SK-N-SH (cell line): ENCODE measurements around the gene KRT33B. TPM values are rescaled to one million over a fixed set of nuclear protein-coding genes. Genes with fewer than 3 reads are reported as not detected.

Experiments
- CTCF ChIA-PET: fragments of 300-600, 350-600 bp; formaldehyde crosslinking; extraction: SDS; loops from one replicate; lab custom pipeline; 2021; lab: Yijun Ruan, JAX
- POLR2A ChIA-PET: fragments of 350-600 bp; sonication (Branson Sonifier 250); formaldehyde crosslinking; extraction: SDS; loops from one replicate; lab custom pipeline; 2020; ENCODE audit warnings: antibody characterized with exemption, inconsistent platforms; lab: Yijun Ruan, JAX
- DNase-seq: peaks from one replicate; pipeline ENCODE4 v3.0.0; 2012
- H2AFZ ChIP-seq: fragments of 200-600 bp; sonication (generic); 2 replicates; pipeline ENCODE4 v1.8.1; 2016; ENCODE audit warnings: antibody characterized with exemption, mild to moderate bottlenecking, low read depth
- H3F3A ChIP-seq: fragments of 200-600 bp; sonication (generic); replicated peaks from 2 replicates; pipeline ENCODE3; 2016; ENCODE audit warnings: antibody characterized with exemption, mild to moderate bottlenecking; ENCODE audit not compliant: insufficient read depth
- H3K27ac ChIP-seq, 2 experiments: fragments of 200-500 bp in 1 of 2; fragments of 200-600 bp in 1 of 2; sonication (Bioruptor generic) in 1 of 2; sonication (generic), shearing (Covaris generic) in 1 of 2; 2 replicates each; pipeline versions ENCODE4 v1.5.1 to v1.6.1; 2014 to 2016; ENCODE audit warnings: low read depth in 2 of 2, inconsistent platforms in 1 of 2, low read length in 1 of 2, mild to moderate bottlenecking in 1 of 2, mixed read lengths in 1 of 2
- H3K27me3 ChIP-seq: fragments of 200-600 bp; sonication (generic), shearing (Covaris generic); 2 replicates; pipeline ENCODE4 v1.6.1; 2016; ENCODE audit warnings: mixed run types; ENCODE audit not compliant: insufficient read depth
- H3K36me3 ChIP-seq, 2 experiments: fragments of 200-500 bp in 1 of 2; fragments of 200-600 bp in 1 of 2; sonication (Bioruptor generic) in 1 of 2; sonication (generic) in 1 of 2; replicated peaks in 1 of 2; 2 replicates each; pipeline versions ENCODE3 to v1.5.1; 2014 to 2016; ENCODE audit warnings: low read length in 1 of 2, mild to moderate bottlenecking in 1 of 2; ENCODE audit not compliant: insufficient read depth in 2 of 2, control insufficient read depth in 1 of 2
- H3K4me1 ChIP-seq, 2 experiments: fragments of 200-500 bp in 1 of 2; fragments of 200-600 bp in 1 of 2; sonication (Bioruptor generic) in 1 of 2; sonication (generic), shearing (Covaris generic) in 1 of 2; 2 replicates each; pipeline versions ENCODE4 v1.5.1 to v1.6.1; 2014 to 2016; ENCODE audit warnings: low read depth in 1 of 2, low read length in 1 of 2, mixed run types in 1 of 2; ENCODE audit not compliant: insufficient read depth in 2 of 2, control insufficient read depth in 1 of 2
- H3K4me2 ChIP-seq: fragments of 200-600 bp; sonication (generic), shearing (Covaris generic); 2 replicates; pipeline ENCODE4 v1.6.1; 2017; ENCODE audit warnings: mixed run types
- H3K4me3 ChIP-seq, 2 experiments: fragments of 200-500 bp in 1 of 2; fragments of 200-600 bp in 1 of 2; sonication (Bioruptor generic) in 1 of 2; sonication (generic), shearing (Covaris generic) in 1 of 2; 2 replicates each; pipeline versions ENCODE4 v1.5.1 to v1.8.1; 2014 to 2016; ENCODE audit warnings: low read depth in 2 of 2, inconsistent platforms in 1 of 2, low read length in 1 of 2, mild to moderate bottlenecking in 1 of 2, mixed read lengths in 1 of 2, moderate library complexity in 1 of 2
- H3K79me2 ChIP-seq: fragments of 200-600 bp; sonication (generic); 2 replicates; pipeline ENCODE4 v1.8.1; 2017; ENCODE audit warnings: mild to moderate bottlenecking; ENCODE audit not compliant: insufficient read depth
- H3K9ac ChIP-seq: fragments of 200-600 bp; sonication (generic); 2 replicates; pipeline ENCODE4 v1.6.1; 2017; ENCODE audit warnings: mixed run types
- H3K9me2 ChIP-seq: fragments of 200-600 bp; sonication (generic); 2 replicates; pipeline ENCODE4 v1.6.1; 2017; ENCODE audit warnings: mixed run types
- H3K9me3 ChIP-seq: fragments of 200-600 bp; sonication (generic); 2 replicates; pipeline ENCODE4 v1.6.1; 2017; ENCODE audit warnings: mixed run types, mild to moderate bottlenecking, moderate library complexity
- H4K20me1 ChIP-seq: fragments of 200-600 bp; sonication (generic); 2 replicates; pipeline ENCODE4 v1.6.1; 2017; ENCODE audit warnings: mild to moderate bottlenecking, mixed run types; ENCODE audit not compliant: insufficient read depth
- EP300 ChIP-seq, 2 experiments: IDR thresholded peaks; 2 replicates each; pipeline versions ENCODE4 v1.4.0 to v1.6.1; 2012; ENCODE audit warnings: borderline replicate concordance in 1 of 2, low read depth in 1 of 2, low read length in 1 of 2
- EZH2phosphoT487 ChIP-seq: fragments of 200-600 bp; sonication (generic); IDR thresholded peaks from 2 replicates; pipeline ENCODE4 v1.6.1; 2017; ENCODE audit warnings: low read depth, mixed run types, mild to moderate bottlenecking, antibody characterized with exemption, moderate library complexity, borderline replicate concordance
- FOSL2 ChIP-seq: IDR thresholded peaks from 2 replicates; pipeline ENCODE4 v1.4.0; 2012; ENCODE audit warnings: low read depth, mild to moderate bottlenecking, moderate library complexity, borderline replicate concordance
- GABPA ChIP-seq: IDR thresholded peaks from 2 replicates; pipeline ENCODE4 v1.4.0; 2012; ENCODE audit warnings: low read depth, mild to moderate bottlenecking
- JUND ChIP-seq: IDR thresholded peaks from 2 replicates; pipeline ENCODE4 v1.4.0; 2012
- MEF2A ChIP-seq: IDR thresholded peaks from 2 replicates; pipeline ENCODE4 v1.4.0; 2012; ENCODE audit warnings: low read depth, borderline replicate concordance
- MXI1 ChIP-seq: IDR thresholded peaks from 2 replicates; pipeline ENCODE4 v1.6.1; 2012; ENCODE audit warnings: mild to moderate bottlenecking, low read depth, low read length, improper control_type of control experiment
- NFIC ChIP-seq: IDR thresholded peaks from 2 replicates; pipeline ENCODE4 v1.4.0; 2012; ENCODE audit warnings: borderline replicate concordance
- RAD21 ChIP-seq: IDR thresholded peaks from 2 replicates; pipeline ENCODE4 v1.6.1; 2012; ENCODE audit warnings: mild to moderate bottlenecking, low read length
- RCOR1 ChIP-seq: fragments of 150-350 bp; IDR thresholded peaks from 2 replicates; pipeline ENCODE4 v1.6.1; 2017; ENCODE audit warnings: antibody characterized with exemption, low read length
- RXRA ChIP-seq: IDR thresholded peaks from 2 replicates; pipeline ENCODE4 v1.4.0; 2012; ENCODE audit warnings: low read depth, mild to moderate bottlenecking, borderline replicate concordance
- SIN3A ChIP-seq: IDR thresholded peaks from 2 replicates; pipeline ENCODE4 v1.6.1; 2012; ENCODE audit warnings: low read depth, mild to moderate bottlenecking, low read length, moderate library complexity, borderline replicate concordance
- WGBS: methylation state at CpG from one replicate; pipeline ENCODE4 v1.1.6; 2017; ENCODE audit warnings: low lambda C conversion rate; 5-methylcytosine and 5-hydroxymethylcytosine counted together
- polyA plus RNA-seq, 3 experiments: library from polyadenylated mRNA; depleted of rRNA; stranded (reverse); fragments of >200 nt; gene quantifications; 2 replicates each; pipeline ENCODE4 v1.2.3, GENCODE V29; 2012
- TF ChIP-seq, protein P1 (sequence below): IDR thresholded peaks from 2 replicates; pipeline ENCODE4 v1.4.0; 2012; ENCODE audit warnings: low read depth
- TF ChIP-seq, protein P2 (sequence below): IDR thresholded peaks from 2 replicates; pipeline ENCODE4 v1.6.1; 2012; ENCODE audit warnings: mild to moderate bottlenecking, low read depth, low read length, moderate library complexity
- TF ChIP-seq, protein P3 (sequence below): IDR thresholded peaks from 2 replicates; pipeline ENCODE4 v1.4.0; 2012; ENCODE audit warnings: low read depth, borderline replicate concordance
- TF ChIP-seq, protein P4 (sequence below): IDR thresholded peaks from 2 replicates; pipeline ENCODE4 v1.4.0; 2012; ENCODE audit warnings: low read depth, borderline replicate concordance

KRT33B gene
- polyA plus RNA-seq, 1 of the 3 experiments (the other 2 are of a cell fraction) = 0.08 TPM

DNA sequence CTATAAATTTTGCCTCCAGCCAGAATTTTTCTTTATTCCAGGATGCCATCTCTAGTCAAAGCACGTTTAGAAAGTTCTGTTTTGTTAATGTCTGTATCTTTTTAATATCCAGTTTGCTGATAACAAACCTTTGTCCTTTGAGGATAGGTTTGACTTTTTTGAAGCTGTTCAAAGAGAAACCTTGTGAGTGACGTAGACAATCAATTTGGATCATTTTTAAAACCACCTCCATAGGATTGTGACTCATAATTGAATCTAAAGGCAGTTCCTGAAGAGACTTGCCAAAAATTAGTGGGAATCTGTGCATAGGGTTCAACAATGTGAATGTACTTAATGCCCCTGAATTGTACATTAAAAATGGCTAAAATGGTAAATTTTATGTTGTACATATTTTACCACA is 21.9 kb upstream of the KRT33B start:
- no peak for DNase-seq
- Histone ChIP-seq H3K27ac (no peak overlapping the region), H3K79me2 (no peaks in the 10 kb centered on the region), H2AFZ (no peak overlapping the region), H4K20me1 (no peaks in the 10 kb centered on the region), H3F3A (no peaks in the 10 kb centered on the region), H3K9ac (no peak overlapping the region), H3K4me2 (no peak overlapping the region), H3K36me3 (no peaks in the 10 kb centered on the region), H3K4me1 (peaks cover 0 to 4% of the 10 kb centered on the region in 2 experiments; a peak in 1 of 4 replicates), H3K27me3 (no peaks in the 10 kb centered on the region), H3K4me3 (no peak overlapping the region), H3K9me2 (no peaks in the 10 kb centered on the region), H3K9me3 (no peaks in the 10 kb centered on the region)
- CTCF ChIA-PET = interaction anchor here (1.6 to 2.3 kb wide), 2 partner anchors 14 to 158 kb away, joined by 7 to 14 read pairs; no protein-coding TSS in a partner anchor
- 31% methylated on average over 2 of the region's 2 CpGs for WGBS
- TF ChIP-seq, protein P1, sequence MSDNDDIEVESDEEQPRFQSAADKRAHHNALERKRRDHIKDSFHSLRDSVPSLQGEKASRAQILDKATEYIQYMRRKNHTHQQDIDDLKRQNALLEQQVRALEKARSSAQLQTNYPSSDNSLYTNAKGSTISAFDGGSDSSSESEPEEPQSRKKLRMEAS = no peak
- TF ChIP-seq MXI1 = no peak
- TF ChIP-seq, protein P2, sequence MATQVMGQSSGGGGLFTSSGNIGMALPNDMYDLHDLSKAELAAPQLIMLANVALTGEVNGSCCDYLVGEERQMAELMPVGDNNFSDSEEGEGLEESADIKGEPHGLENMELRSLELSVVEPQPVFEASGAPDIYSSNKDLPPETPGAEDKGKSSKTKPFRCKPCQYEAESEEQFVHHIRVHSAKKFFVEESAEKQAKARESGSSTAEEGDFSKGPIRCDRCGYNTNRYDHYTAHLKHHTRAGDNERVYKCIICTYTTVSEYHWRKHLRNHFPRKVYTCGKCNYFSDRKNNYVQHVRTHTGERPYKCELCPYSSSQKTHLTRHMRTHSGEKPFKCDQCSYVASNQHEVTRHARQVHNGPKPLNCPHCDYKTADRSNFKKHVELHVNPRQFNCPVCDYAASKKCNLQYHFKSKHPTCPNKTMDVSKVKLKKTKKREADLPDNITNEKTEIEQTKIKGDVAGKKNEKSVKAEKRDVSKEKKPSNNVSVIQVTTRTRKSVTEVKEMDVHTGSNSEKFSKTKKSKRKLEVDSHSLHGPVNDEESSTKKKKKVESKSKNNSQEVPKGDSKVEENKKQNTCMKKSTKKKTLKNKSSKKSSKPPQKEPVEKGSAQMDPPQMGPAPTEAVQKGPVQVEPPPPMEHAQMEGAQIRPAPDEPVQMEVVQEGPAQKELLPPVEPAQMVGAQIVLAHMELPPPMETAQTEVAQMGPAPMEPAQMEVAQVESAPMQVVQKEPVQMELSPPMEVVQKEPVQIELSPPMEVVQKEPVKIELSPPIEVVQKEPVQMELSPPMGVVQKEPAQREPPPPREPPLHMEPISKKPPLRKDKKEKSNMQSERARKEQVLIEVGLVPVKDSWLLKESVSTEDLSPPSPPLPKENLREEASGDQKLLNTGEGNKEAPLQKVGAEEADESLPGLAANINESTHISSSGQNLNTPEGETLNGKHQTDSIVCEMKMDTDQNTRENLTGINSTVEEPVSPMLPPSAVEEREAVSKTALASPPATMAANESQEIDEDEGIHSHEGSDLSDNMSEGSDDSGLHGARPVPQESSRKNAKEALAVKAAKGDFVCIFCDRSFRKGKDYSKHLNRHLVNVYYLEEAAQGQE = no peak
- TF ChIP-seq, protein P3, sequence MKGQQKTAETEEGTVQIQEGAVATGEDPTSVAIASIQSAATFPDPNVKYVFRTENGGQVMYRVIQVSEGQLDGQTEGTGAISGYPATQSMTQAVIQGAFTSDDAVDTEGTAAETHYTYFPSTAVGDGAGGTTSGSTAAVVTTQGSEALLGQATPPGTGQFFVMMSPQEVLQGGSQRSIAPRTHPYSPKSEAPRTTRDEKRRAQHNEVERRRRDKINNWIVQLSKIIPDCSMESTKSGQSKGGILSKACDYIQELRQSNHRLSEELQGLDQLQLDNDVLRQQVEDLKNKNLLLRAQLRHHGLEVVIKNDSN = no peak
- no peak for TF ChIP-seq RCOR1
- TF ChIP-seq EZH2phosphoT487 = no peak
- no peak for TF ChIP-seq EP300 (IDR thresholded peaks at IDR 0.05; ENCODE audit: borderline replicate concordance in 1 of 2, low read depth in 1 of 2, low read length in 1 of 2)
- no peak for TF ChIP-seq JUND
- TF ChIP-seq RXRA = no peak
- TF ChIP-seq FOSL2 = no peak
- no peak for TF ChIP-seq RAD21
- no peak for TF ChIP-seq MEF2A
- TF ChIP-seq NFIC = no peak
- POLR2A ChIA-PET = no interaction called here

DNA sequence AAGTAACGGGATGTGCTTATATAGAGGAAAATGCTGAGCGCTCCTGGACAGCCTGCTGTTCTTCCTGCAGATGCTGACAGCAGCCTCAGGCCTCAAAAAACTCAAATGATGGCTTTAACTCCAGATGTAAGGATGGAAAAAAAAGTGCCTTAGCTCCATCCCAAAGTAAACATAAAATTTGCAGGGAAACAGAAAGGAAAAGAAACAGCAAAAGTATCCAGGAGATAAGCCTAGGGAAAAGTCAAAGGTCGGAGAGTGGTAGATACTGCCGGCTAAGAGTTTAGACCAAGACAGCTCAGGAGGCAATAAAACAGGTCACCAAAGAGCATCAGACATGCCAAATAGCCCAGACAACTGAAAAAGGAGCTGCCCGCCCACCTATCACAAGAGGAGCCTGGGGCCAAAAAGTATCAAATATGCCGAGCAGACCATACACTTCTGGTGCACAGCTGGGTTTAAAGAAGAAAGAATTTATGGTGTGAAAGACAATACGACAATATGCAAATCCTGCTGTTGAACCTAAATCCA is 20.9 kb upstream of the KRT33B start:
- CTCF ChIA-PET = interaction anchor here (1.6 to 2.3 kb wide), 2 partner anchors 15 to 159 kb away, joined by 7 to 14 read pairs; no protein-coding TSS in a partner anchor
- TF ChIP-seq GABPA = no peak
- TF ChIP-seq, protein P4, sequence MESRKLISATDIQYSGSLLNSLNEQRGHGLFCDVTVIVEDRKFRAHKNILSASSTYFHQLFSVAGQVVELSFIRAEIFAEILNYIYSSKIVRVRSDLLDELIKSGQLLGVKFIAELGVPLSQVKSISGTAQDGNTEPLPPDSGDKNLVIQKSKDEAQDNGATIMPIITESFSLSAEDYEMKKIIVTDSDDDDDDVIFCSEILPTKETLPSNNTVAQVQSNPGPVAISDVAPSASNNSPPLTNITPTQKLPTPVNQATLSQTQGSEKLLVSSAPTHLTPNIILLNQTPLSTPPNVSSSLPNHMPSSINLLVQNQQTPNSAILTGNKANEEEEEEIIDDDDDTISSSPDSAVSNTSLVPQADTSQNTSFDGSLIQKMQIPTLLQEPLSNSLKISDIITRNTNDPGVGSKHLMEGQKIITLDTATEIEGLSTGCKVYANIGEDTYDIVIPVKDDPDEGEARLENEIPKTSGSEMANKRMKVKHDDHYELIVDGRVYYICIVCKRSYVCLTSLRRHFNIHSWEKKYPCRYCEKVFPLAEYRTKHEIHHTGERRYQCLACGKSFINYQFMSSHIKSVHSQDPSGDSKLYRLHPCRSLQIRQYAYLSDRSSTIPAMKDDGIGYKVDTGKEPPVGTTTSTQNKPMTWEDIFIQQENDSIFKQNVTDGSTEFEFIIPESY = no peak
- no peak for TF ChIP-seq MXI1
- TF ChIP-seq SIN3A = no peak
- H3K4me2 ChIP-seq = no peak overlapping the region
- no peak overlapping the region for H3K4me3 ChIP-seq
- no peak overlapping the region for H2AFZ ChIP-seq
- no peaks in the 10 kb centered on the region for H3K79me2 ChIP-seq
- H3K27ac ChIP-seq = no peak overlapping the region
- no peaks in the 10 kb centered on the region for H3K27me3 ChIP-seq
- POLR2A ChIA-PET = no interaction called here
- H3K9me3 ChIP-seq = no peaks in the 10 kb centered on the region
- 76% methylated on average over 7 of the region's 7 CpGs for WGBS
- no peaks in the 10 kb centered on the region for H3K9me2 ChIP-seq
- no peaks in the 10 kb centered on the region for H3K36me3 ChIP-seq
- no peak overlapping the region for H3K9ac ChIP-seq
- no peaks in the 10 kb centered on the region for H3F3A ChIP-seq
- peaks cover 0 to 4% of the 10 kb centered on the region in 2 experiments; a peak in 1 of 4 replicates for H3K4me1 ChIP-seq
- DNase-seq = no peak
- H4K20me1 ChIP-seq = no peaks in the 10 kb centered on the region
